Measurements from ENCODE around the gene ACKR2.

DNA sequence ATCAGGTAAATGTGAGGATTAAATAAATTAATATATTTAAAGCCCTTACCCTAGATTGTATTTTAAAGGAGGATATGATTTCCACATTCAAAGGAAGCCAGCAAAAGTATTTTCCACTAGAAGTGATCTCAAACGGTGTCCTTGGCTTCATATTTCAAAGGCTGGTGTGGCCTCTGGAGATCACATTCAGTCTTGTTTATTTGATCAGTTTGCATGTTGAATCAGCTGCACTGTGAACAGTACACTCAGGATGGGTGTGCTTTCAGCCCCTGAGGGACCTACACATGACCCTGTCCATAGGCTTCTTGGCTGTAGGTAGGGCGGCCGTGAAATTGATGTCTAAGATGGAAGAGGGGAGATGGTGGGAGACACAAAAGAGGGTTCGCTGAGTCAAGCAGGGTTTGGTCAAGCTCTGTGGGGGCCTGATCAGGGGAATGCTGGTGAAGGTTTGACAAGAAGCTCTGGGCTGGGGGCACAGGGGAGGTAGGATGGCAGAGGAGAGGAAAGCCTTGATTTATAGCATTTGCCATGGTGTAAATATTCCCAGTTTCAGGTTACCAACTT is 44.6 kb downstream of the ACKR2 start:
- TF ChIP-seq CTCF (IDR thresholded peaks at IDR 0.05) (no peak), POLR2A (IDR thresholded peaks at IDR 0.05) (no peak)

Measured in transverse colon (tissue), 3 donors.